ENCODE measurements around the gene MCU.
A peak's percentile ranks its signal among the peaks of the same experiment; 100 is the strongest.

Gene MCU

DNA sequence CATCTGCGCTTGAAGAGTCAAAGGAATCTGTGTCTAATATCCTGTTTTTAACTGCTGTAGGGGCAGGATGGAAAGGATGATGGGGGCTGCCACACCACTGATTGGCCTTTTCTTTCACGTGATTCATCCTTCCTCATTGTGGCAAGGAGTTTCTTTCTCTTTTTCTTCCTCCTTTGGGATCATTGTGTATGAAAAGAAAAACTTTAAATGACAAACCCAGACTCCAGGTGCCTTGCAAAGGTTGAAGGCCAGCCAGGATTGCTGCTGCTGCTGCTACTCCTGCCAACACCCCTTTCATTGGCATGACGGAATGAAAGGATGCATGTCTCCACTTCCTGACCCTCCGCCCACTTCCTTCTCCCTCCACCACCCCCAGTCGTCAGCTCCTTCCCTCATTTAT lies 195.1 kb downstream of the MCU start:
- no peak overlapping the region for H3K4me3 ChIP-seq (ENCODE audit: low read depth, low read length)
- in situ Hi-C loops (cut with HindIII; ENCODE audit: low sequenced_read_pairs), result no loop called here
- TF ChIP-seq CTCF (IDR thresholded peaks at IDR 0.05; ENCODE audit: low read depth, low read length, missing control alignments), result no peak
- no peak for DNase-seq (ENCODE audit: low read depth)

DNA sequence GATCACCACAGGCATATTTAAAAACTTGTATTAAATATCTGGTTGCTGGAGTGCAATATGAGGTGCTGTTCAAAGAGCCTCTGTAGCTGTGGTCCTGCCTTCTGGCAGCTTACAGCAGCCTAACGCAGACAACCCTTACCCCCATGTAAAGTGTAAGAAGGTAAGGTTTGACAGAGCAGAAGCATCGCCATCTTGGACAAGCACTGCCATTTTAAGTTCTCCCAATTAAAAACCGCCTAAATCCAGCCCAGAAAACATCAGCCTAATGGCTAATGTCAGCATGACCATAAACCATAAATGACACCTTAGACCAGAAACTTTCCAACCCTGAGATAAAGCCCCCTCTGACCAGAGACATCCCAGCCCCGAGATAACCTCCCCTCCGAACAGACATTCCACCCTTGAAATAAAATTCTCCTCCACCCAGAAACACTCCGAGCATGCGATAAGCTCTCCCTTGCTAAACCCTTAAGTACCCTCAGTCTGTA lies 196.3 kb downstream of the MCU start:
- DNase-seq (ENCODE audit: low read depth), result no peak
- in situ Hi-C loops (cut with HindIII; ENCODE audit: low sequenced_read_pairs), result no loop called here
- H3K4me3 ChIP-seq (ENCODE audit: low read depth, low read length), result no peak overlapping the region
- TF ChIP-seq CTCF (IDR thresholded peaks at IDR 0.05; ENCODE audit: low read depth, low read length, missing control alignments), result no peak

GRCh38 chr10:72889391-72889831 lies 197.5 kb downstream of the MCU start:
- TF ChIP-seq CTCF (IDR thresholded peaks at IDR 0.05; ENCODE audit: low read depth, low read length, missing control alignments), result no peak
- DNase-seq (ENCODE audit: low read depth), result peak; percentile 33

GRCh38 chr10:72890086-72890485 lies 198.1 kb downstream of the MCU start:
- H3K4me3 ChIP-seq (ENCODE audit: low read depth, low read length), result no peak overlapping the region
- in situ Hi-C loops (cut with HindIII; ENCODE audit: low sequenced_read_pairs), result no loop called here
- TF ChIP-seq CTCF (IDR thresholded peaks at IDR 0.05; ENCODE audit: low read depth, low read length, missing control alignments), result no peak
- no peak for DNase-seq (ENCODE audit: low read depth)

More at GRCh38 chr10:72889391-72889831, 197.5 kb downstream of the MCU start:
- in situ Hi-C loops (cut with HindIII; ENCODE audit: low sequenced_read_pairs), result no loop called here
- H3K4me3 ChIP-seq (ENCODE audit: low read depth, low read length), result no peak overlapping the region

DNA sequence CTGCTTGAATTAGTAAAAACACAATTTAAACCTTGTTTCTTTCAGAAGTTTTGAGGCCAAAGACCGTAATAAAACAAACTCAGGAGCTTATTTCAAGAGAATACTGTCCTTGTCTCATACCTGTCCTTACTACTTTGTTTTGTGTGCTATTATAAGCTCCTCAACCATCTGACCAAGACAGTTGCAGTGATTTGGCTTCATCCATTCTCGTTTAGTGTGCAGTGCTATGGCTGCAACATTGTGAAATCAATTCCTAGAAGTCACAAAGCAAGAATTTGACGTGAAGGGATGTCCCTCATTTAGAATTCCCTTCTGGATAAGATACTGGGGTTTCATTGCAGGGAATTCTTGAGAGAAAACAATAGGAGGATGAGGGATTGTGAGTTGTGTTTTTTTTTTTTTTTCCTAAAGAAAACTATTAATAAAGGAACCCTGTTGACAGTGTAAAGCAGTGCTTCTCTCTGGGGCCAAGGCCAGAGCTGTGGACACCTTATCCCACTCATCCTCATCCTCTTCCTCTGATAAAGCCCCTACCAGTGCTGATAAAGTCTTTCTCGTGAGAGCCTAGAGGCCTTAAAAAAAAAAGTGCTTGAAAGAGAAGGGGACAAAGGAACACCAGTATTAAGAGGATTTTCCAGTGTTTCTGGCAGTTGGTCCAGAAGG lies 201.3 kb downstream of the MCU start, which contains the start of gene OIT3:
Gene OIT3, plus strand, starts transcription at position 604 of the 663 bp plus-strand sequence. CDS start 60 bp downstream, outside the sequence.
- in situ Hi-C loops (cut with HindIII; ENCODE audit: low sequenced_read_pairs), result no loop called here
- no peak for TF ChIP-seq CTCF (IDR thresholded peaks at IDR 0.05; ENCODE audit: low read depth, low read length, missing control alignments)
- DNase-seq (ENCODE audit: low read depth), result no peak
- no peak within 1 kb of the TSS for H3K4me3 ChIP-seq (ENCODE audit: low read depth, low read length)

- in situ Hi-C loops (cut with HindIII; ENCODE audit: low sequenced_read_pairs), result no loop called here
- no peak for TF ChIP-seq CTCF (IDR thresholded peaks at IDR 0.05; ENCODE audit: low read depth, low read length, missing control alignments)
- DNase-seq (ENCODE audit: low read depth), result no peak
Measured at GRCh38 chr10:72895236-72895850, 203.4 kb downstream of the MCU start.

More at GRCh38 chr10:72895236-72895850, 203.4 kb downstream of the MCU start:
- no peak overlapping the region for H3K4me3 ChIP-seq (ENCODE audit: low read depth, low read length)
